HG02571 (cell line): ENCODE results near the gene GAP43.

ENCODE experiments used
- ATAC-seq: cut with Tn5 transposase; IDR thresholded peaks from one replicate; pipeline ENCODE4 v1.9.1; 2021; ENCODE audit warnings: mild to moderate bottlenecking, moderate library complexity; ENCODE audit not compliant: unreplicated experiment

GAP43 gene

DNA sequence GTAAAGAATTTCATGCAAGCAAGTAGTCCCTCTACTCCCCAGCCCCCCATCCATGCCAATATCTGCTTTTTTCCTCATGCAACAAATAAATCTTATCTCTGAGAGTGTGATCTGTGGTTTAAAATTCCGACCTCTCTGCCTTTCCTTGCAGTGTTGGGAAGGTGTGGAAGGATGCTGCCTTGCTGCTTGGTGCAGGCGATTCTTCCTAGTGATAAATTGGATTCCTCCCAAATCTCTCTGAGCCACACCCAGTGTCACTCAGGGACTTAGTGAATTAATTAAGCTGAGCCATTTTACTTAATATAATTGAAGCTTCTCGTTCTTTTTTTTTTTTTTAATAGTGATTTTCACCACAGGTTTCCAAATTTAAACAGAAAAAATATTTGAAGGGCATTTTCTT lies 3.4 kb downstream of the GAP43 start:
- no peak for ATAC-seq

DNA sequence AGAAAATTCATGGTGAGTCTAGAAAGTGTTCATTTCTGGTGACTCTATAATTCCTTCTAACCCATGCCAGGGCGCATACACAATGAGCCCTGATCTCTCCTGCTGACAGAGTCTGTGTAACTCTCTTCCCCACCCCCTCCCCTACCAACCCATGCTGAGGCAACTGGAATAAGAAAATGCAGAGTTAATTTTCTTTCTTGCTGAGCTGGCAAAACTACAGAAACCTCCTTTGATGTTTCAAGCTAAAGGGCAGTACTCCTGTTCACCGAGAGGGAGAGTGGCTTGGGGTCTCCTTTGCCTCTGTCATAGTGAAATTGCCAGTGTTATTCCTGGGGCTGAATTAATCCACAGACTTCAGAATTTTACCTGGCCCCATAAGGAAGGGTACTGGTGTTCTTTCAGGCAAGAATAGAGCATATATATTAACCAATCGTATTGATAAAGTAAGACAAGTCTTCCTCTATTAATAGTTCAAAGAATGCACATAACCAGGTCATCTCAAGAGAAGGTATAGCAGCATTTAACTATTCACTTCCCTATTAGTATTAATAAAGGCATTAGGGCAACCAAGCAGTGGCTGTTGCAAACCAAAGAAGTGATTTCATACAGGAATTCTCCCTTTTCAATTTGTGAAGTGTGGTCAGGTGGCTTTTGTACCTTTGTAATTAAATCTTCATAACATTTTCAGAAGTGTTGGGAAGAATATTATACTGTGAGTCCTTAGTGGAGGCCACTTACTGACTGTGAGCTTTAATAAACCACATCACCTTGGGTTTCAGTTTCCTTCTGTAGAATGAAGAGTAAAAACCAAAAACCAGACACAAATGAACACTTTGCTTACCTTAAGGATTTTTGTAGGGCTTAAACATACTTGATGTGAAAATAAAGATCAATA lies 4.1 kb downstream of the GAP43 start:
- peak; percentile 84 for ATAC-seq

GRCh38 chr3:115628075-115628412 lies 4.7 kb downstream of the GAP43 start:
- peak; percentile 59 for ATAC-seq

- ATAC-seq = no peak
Measured at GRCh38 chr3:115630850-115631249, 7.5 kb downstream of the GAP43 start.

DNA sequence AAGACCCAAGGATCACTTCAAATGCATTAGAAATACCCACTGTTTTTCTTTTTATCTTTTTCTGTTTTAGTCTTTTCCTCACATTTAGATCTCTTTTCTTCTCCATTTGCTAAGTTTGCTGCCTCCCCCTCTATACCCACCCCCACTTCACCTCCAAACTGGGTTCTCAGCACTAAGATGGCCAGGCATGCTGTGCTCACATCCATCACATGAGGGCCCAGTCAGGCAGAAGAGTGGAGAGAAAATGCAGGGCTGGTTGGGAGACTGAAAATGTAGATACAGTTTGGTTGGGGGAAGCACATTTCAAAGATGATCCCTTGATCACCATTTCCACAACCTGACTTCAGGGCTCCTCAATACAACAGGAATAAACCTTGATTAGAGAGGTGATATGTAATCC lies 8.7 kb downstream of the GAP43 start:
- ATAC-seq = no peak

DNA sequence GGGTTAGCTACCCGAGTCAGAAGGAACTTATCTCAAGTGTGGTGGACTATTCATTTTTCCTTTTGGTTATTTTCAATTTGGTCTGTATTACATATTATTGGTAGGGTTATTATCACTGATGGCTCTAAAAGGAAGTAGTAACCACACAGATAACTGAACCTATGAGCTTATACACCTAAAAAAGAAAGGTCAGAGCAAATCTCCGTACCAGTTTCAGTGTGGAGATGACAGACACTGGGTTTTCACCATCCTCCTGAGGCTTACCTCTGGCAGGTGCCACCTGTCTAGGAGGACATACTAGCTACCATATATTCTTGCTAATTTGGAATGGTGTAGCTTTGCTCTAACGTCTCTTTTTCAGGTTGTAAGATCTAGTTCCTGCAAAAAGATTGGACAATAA lies 10.2 kb downstream of the GAP43 start:
- ATAC-seq = no peak

- ATAC-seq = no peak
Measured at GRCh38 chr3:115634052-115634451, 10.7 kb downstream of the GAP43 start.

DNA sequence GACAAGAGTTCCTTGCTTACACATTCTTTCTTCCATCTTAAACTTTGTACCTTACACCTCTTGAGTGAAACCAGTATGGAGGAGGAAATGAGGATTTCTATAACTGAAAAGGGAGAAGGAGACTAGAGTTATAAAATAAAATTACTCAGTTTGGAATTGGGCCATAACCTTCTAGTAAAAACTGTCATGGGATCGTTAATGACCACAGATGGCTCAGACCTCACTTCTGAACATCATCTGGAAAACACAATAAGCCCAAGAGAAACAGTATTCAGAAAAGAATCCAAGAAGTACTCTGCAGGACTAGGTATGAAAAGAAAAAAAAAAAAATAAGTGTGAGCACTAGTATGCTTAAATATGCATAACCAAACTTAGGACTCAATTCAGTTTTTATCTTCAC lies 12.1 kb downstream of the GAP43 start:
- no peak for ATAC-seq

GRCh38 chr3:115638241-115638640 lies 14.9 kb downstream of the GAP43 start:
- ATAC-seq = no peak

DNA sequence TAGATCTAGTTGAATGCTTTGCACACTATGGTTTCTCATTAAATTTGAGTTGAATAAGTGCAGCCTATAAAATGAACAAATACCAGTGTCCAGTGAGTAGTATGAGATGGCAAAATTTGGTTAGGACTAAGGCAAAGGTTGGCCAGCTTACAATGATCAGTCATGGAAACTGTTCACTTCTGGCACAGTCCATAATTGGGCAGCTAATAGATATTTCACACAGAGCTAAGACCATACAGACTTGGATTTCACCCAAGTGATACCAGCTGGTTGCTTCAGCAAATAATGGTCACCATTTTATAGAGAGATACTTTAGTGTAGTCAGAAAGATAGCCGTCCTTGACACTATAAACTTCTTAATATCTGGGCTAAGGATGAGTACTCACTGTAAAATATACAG lies 15.7 kb downstream of the GAP43 start:
- no peak for ATAC-seq

- ATAC-seq = no peak
Measured at GRCh38 chr3:115644391-115644790, 21.1 kb downstream of the GAP43 start.

GRCh38 chr3:115646027-115646690 lies 22.8 kb downstream of the GAP43 start:
- no peak for ATAC-seq

GRCh38 chr3:115648559-115648958 lies 25.2 kb downstream of the GAP43 start:
- ATAC-seq = no peak

DNA sequence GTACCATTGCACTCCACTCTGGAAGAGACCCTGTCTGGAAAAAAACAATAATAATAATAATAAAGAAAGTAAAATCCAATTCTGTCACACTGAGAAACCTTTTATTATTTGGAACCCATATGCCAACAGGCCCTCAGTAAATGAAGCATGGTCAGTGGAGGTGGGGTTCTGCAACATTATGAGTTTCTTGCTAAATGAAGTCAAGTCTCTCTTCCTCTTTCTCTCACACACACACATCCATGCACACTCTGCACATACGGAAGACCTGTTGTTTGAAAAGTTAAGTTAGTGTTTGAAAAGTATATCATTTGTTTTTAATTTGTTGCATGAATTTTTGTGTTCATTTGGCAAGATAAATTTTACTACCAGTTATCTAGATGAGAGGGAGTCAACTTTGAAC lies 27.8 kb downstream of the GAP43 start:
- ATAC-seq = no peak

GRCh38 chr3:115651599-115651998 lies 28.3 kb downstream of the GAP43 start:
- no peak for ATAC-seq

- ATAC-seq = peak; percentile 46
Measured at GRCh38 chr3:115652738-115653137, 29.4 kb downstream of the GAP43 start.

- ATAC-seq = no peak
Measured at GRCh38 chr3:115655761-115656282, 32.5 kb downstream of the GAP43 start.

GRCh38 chr3:115657168-115657567 lies 33.9 kb downstream of the GAP43 start:
- no peak for ATAC-seq

DNA sequence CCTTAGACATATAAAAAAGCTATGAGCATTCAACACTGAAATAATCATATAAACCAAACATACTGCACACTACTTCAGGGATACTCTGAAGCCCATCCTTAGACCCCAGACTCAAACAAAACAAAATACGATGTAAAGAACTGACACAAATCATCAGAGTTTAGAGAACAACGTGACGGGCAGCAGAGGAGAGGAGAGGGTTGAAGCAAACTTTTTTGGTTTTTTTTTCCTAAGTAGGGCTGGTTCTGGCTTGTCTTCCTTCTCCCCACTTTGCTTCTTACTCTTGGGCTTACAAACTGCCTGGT lies 34.7 kb downstream of the GAP43 start:
- ATAC-seq = no peak

- peak; percentile 88 for ATAC-seq
Measured at GRCh38 chr3:115658337-115659181, 35.2 kb downstream of the GAP43 start.
